Duodenal mucosa (tissue), 2 donors: ENCODE measurements around the gene ABCA10.

Source experiments
- H3K27ac ChIP-seq: one replicate; pipeline ENCODE4 v1.7.0; 2013; ENCODE audit warnings: low read depth, low read length
- H3K27me3 ChIP-seq, 2 donors: one replicate each; pipeline ENCODE4 v1.7.0; 2013; ENCODE audit warnings: low read length in 2 of 2, control low read depth in 1 of 2; ENCODE audit not compliant: insufficient read depth in 2 of 2, control insufficient read depth in 1 of 2
- H3K36me3 ChIP-seq, 2 donors: one replicate each; pipeline ENCODE4 v1.7.0; 2013; ENCODE audit warnings: low read length in 2 of 2, control low read depth in 1 of 2; ENCODE audit not compliant: insufficient read depth in 2 of 2, control insufficient read depth in 1 of 2
- H3K4me1 ChIP-seq, 2 donors: one replicate each; pipeline ENCODE4 v1.7.0; 2013; ENCODE audit warnings: low read length in 2 of 2, control low read depth in 1 of 2; ENCODE audit not compliant: insufficient read depth in 2 of 2, control insufficient read depth in 1 of 2
- H3K4me3 ChIP-seq, 2 donors: one replicate each; pipeline ENCODE4 v1.7.0; 2013; ENCODE audit warnings: low read length in 2 of 2, low read depth in 1 of 2
- H3K9ac ChIP-seq, 2 donors: one replicate each; pipeline ENCODE4 v1.7.0; 2013; ENCODE audit warnings: low read length in 2 of 2, low read depth in 1 of 2
- H3K9me3 ChIP-seq, 2 donors: one replicate each; pipeline ENCODE4 v1.7.0; 2013; ENCODE audit warnings: low read length in 2 of 2, control low read depth in 1 of 2; ENCODE audit not compliant: control insufficient read depth in 1 of 2

ABCA10 gene

DNA sequence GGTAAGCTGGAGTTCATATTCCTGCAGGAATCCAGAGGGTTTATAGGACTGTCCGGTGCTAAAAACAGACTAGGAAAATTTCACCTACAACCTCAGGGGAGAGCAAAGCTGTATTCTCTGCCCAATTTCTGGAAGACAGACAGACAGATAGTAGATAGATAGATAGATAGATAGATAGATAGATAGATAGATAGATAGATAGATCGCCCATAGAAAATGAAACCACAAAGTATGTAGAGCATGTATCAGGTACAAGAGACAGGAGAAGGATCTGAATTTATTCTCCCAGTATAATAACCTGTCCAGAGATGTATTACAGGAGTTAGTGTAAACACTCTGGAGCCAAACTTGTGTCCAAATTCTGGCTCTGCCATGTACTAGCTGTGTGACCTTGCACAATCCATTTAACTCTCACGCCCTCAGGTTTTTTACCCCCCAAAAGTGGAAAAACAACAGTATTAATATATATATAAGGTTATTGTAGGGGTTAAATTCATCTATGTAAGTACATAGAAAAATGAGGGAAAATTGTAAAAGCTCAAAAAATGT is 84.9 kb downstream of the ABCA10 start:
- H3K9ac ChIP-seq, result no peak overlapping the region
- H3K36me3 ChIP-seq, result no peaks in the 10 kb centered on the region
- no peaks in the 10 kb centered on the region for H3K27me3 ChIP-seq
- H3K4me3 ChIP-seq, result no peak overlapping the region
- no peaks in the 10 kb centered on the region for H3K9me3 ChIP-seq
- no peaks in the 10 kb centered on the region for H3K4me1 ChIP-seq
- H3K27ac ChIP-seq, result no peak overlapping the region

- Histone ChIP-seq H3K27ac (no peak overlapping the region), H3K4me1 (no peaks in the 10 kb centered on the region), H3K9ac (no peak overlapping the region)
These were observed 85.5 kb downstream of the ABCA10 start for GRCh38 chr17:69143151-69143550.

DNA sequence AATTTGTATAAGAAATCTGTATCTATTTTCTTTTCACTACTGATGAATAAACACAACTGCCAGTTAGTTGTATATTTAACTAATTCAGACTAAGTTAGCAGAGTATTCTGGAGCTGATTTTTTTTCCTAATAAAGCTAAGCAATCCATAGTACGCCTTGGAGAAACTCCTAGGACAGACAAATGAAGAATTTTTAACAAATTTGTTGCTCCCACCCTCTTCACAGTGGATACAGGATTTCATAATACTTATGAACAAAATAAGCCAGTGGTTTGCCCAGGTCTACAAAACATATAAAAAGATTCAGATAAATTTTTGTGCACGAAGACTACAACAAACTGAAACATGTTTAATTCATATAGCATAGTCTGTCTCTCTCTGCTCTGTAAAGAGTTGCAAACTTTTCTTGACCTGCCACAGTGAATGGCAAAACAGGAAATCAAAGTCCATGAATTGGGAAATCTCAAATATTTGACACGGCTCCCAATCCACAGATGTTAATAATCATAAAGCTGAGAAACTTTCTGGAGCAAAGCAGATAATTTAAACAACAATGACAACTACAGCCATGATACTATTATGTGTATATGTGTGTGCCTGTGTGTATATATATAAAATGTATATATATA is 86.3 kb downstream of the ABCA10 start:
- H3K27me3 ChIP-seq, result no peaks in the 10 kb centered on the region
- no peak overlapping the region for H3K27ac ChIP-seq
- H3K4me1 ChIP-seq, result no peaks in the 10 kb centered on the region
- no peaks in the 10 kb centered on the region for H3K36me3 ChIP-seq
- no peak overlapping the region for H3K9ac ChIP-seq
- H3K9me3 ChIP-seq, result peaks cover 0 to 2% of the 10 kb centered on the region in 2 donors
- H3K4me3 ChIP-seq, result no peak overlapping the region

More at GRCh38 chr17:69143151-69143550, 85.5 kb downstream of the ABCA10 start:
- Histone ChIP-seq H3K4me3 (no peak overlapping the region), H3K27me3 (no peaks in the 10 kb centered on the region), H3K9me3 (no peaks in the 10 kb centered on the region), H3K36me3 (no peaks in the 10 kb centered on the region)

DNA sequence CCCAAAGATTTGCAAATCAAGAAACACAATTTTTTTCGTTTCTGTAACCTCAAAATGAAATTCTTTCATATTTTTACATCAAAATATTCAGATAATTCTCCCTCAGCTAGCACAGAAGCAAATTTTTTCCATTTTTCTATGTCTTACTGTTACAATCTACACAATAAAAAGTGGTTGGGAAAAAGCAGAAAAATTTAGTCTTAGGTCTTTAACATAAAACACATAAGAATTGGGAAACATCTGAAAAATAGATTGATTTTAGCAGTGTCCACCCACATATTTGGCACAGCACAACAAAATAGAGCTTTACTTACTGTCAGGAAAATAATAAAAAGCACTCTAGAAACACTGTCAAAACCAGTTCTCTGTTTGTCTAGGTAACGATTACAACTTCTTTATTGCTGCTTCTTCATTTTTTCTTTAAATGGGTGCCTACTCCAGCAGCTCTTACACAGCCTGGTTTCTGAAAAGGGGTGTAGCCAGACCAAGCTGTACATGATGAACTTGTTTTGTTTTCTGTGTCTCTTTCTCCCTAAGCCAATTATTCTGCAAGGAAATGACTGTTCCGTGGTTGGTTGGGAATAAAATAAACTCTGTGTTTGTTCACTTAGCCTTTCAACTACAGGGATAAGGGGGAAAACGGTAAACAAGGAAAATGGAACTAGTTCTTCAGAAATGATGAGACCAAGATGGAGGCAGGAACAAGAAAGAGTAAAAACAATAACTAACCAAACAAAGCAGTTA is 87.0 kb downstream of the ABCA10 start, which contains the start of gene ABCA6:
Gene ABCA6 (minus strand): TSS at position 465 of the 744 bp plus-strand sequence. CDS start 1,192 bp downstream, outside the sequence.
- Histone ChIP-seq H3K4me3 (no peak within 1 kb of the TSS), H3K4me1 (no peaks in the 10 kb centered on the region), H3K36me3 (no peaks in the 10 kb centered on the region), H3K27me3 (no peaks in the 10 kb centered on the region), H3K27ac (no peak within 1 kb of the TSS), H3K9me3 (peaks cover 0 to 2% of the 10 kb centered on the region in 2 donors), H3K9ac (no peak within 1 kb of the TSS)

DNA sequence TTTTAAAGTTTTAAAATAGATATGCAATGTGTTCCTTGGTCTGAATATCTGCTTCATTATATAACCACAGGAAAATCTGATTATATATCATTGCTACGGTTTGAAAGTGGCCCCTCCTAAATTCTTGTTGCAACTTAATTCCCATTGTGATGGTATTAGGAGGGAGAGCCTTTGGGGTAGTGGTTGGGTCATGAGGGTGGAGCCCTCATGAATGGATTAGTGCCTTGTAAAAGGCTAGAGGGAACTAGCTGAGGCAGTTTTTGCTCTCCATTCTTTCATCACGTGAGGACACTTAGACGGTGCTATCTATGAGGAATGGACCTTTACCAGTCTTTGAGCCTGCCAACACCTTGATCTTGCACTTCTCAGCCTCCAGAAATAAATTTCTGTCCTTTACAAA is 94.5 kb downstream of the ABCA10 start:
- Histone ChIP-seq H3K9me3 (peaks cover 0 to 2% of the 10 kb centered on the region in 2 donors), H3K4me1 (peaks cover 0 to 4% of the 10 kb centered on the region in 2 donors), H3K27me3 (no peaks in the 10 kb centered on the region), H3K9ac (no peak overlapping the region), H3K4me3 (no peak overlapping the region), H3K36me3 (no peaks in the 10 kb centered on the region), H3K27ac (no peak overlapping the region)

DNA sequence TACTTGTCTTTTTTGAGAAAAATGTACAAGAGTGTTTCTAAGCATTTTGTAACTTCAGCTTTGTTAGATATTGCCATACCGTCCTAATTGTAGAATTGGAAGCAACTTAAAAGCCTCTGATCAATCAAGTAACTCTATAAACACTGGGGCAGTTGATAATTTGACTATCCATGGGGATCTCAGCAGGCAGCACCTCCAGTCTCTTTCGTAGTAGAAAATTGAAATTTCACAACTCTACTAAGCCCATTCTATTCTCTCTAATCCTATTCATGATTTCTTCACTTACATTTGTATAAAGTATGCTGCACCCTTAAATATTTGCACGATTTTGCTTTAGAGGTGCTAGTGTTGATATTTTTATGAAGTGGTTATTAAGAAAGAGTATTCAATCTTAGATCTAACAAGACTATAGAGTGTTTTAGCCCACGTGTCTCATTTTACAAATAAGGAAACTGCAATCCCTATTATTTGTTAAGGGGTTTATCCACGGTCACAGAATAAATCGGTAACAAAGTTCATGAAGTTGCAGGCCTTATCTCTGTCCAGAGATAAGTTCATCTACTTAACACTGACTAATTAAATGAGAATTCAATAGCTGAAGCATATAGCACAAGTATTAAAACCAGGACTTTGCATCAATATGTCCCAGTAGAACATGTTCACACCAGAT is 97.9 kb downstream of the ABCA10 start:
- Histone ChIP-seq H3K4me3 (no peak overlapping the region), H3K9ac (no peak overlapping the region), H3K27me3 (no peaks in the 10 kb centered on the region), H3K27ac (no peak overlapping the region), H3K36me3 (no peaks in the 10 kb centered on the region), H3K9me3 (no peaks in the 10 kb centered on the region), H3K4me1 (peaks cover 0 to 4% of the 10 kb centered on the region in 2 donors)

GRCh38 chr17:69123626-69124025 is 105.0 kb downstream of the ABCA10 start:
- Histone ChIP-seq H3K27me3 (no peaks in the 10 kb centered on the region), H3K9ac (no peak overlapping the region), H3K27ac (no peak overlapping the region), H3K36me3 (no peaks in the 10 kb centered on the region), H3K4me1 (peaks cover 0 to under 1% of the 10 kb centered on the region in 2 donors), H3K4me3 (no peak overlapping the region), H3K9me3 (no peaks in the 10 kb centered on the region)

DNA sequence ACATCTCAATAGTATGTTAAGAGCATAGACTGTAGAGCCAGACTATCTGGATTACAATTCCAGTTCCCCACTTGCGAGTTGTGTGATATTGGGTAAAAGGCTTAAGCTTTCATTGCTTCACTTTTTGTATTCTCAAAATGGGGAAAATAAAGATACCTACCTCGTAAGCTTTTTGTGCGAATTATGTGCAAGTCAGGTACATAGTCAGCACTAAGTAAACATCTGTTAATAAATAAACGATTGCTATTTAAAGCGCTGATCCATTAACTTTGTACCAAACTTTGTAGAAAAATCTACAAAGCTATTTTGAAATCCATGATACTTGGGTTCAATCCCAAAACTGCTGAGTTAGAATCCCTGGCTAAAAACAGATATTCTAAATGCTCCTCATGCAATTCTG is 106.6 kb downstream of the ABCA10 start:
- Histone ChIP-seq H3K9ac (no peak overlapping the region), H3K4me1 (peaks cover 0 to 10% of the 10 kb centered on the region in 2 donors), H3K4me3 (no peak overlapping the region), H3K27me3 (no peaks in the 10 kb centered on the region), H3K27ac (no peak overlapping the region), H3K9me3 (no peaks in the 10 kb centered on the region), H3K36me3 (no peaks in the 10 kb centered on the region)

DNA sequence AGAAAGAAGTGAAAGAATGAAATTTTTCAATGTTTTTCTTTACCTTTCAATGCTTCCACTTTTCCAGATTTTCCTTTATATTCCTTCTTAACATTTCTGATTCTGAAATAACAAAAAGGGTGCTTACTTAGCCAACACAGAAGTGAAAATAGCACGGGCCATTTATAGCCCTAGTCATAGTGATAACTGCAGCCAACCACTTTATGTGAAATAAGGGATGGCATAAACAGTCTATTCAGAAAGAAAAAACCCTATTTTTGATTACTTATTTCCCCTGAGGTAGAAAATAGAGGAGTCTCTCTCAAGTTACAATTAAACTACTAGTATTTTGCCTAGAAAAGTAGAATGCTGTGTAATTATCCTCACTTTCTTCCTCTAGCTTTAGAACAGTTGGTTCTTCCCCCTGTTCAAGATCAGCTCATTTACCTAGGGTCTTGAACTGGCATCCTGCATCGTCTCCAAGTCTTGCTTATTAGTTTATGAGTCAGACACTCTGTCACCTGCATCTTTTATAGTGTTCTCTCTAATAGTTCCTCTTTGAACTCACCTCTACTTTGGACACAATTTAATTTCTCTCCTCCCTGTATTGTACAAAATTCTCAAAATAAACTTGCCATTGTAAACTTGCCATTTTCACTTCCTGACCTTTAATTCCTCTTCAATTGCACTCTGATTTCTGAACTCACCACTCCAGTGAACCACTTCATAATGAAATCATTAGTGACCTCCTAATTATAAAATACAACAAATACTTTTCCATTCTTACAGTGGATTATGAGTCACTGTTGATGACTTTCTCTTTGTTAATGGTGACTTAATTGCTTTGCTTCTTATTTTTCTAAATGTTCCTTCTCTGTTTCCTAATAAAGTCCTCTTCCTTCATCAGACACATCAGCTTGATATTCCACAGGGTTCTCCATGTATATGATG is 110.5 kb downstream of the ABCA10 start:
- peaks cover 0 to 10% of the 10 kb centered on the region in 2 donors for H3K4me1 ChIP-seq
- H3K9ac ChIP-seq, result no peak overlapping the region
- H3K27ac ChIP-seq, result no peak overlapping the region
- no peaks in the 10 kb centered on the region for H3K36me3 ChIP-seq
- H3K27me3 ChIP-seq, result no peaks in the 10 kb centered on the region
- no peak overlapping the region for H3K4me3 ChIP-seq
- H3K9me3 ChIP-seq, result no peaks in the 10 kb centered on the region
